NCI-H1105 (cell line): ENCODE results near the gene CDH5.

ENCODE experiments used
- DNase-seq: peaks from one replicate; lab custom pipeline; 2025; lab: John Stamatoyannopoulos, UW

Gene CDH5

GRCh38 chr16:66374176-66374575 is 7.7 kb downstream of the CDH5 start:
- no peak for DNase-seq

DNA sequence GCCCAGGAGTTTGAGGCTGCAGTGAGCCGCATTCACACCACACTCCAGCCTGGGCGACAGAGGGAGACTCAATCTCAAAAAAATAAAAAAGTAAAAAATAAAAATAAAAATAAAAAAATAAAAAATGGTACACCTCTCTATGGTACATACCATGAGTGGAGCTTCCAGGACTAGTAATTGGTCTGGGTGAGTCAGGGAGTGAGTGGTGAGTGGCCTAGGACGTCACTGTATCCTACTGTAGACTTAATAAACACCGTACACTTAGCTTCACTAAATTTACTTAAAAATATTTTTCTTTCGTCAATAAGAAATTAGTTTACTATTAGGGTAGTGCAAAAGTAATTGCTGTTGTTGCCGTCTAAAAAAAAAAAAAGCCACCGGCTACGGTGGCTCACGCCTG is 9.0 kb downstream of the CDH5 start:
- DNase-seq, result no peak

DNA sequence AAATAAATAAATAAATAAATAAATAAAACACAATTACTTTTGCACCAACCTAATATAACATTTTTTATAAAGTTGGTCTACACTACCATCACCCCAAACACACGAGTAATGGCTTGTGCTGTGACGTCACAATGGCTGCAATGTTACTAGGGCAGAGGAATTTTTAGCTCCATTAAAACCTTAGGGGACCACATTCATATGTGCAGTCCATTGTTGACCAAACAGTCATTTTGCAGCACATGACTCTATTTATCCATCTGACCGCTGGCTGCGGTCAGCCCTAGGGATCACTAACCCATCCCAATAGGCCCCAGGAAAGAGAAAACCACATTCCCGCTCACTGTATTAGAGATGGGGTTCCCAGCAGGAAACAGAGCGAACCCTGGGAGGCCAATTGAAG is 9.6 kb downstream of the CDH5 start:
- DNase-seq, result no peak

DNA sequence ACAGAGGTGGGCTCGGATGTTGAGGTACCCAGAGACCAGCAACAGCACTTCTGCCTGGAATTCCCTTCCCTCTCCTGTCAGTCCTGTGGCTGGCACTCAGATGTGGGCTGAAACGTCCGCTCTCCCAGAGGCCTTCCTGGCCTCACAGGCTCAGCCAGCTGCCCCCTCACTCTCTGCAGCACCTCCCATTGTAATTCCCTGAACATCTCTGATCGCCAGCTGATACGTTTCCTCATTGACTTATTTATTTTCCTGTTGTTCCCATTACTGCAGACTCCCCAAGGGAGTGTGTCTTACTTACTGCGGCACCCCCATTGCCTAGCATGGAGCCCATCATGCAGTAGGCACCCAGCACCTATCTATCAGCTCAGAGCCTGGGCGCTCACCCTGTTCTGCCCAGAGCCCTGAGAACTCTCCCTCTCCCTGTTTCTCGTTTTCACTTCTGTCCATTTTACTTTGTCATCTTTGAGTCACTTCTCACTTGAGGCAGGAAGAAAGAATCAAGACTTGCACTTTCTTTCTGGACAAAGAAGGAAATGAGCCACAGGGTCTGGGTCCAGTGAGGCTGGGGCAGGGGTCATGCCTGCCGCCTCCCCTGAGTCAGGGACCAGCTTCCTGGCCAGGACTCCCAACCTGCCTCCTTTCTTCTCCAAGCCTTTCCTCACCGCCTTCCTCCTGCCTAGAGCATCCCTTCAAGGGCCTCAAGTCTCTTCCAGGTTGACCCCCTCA is 10.2 kb downstream of the CDH5 start:
- DNase-seq, result no peak

DNA sequence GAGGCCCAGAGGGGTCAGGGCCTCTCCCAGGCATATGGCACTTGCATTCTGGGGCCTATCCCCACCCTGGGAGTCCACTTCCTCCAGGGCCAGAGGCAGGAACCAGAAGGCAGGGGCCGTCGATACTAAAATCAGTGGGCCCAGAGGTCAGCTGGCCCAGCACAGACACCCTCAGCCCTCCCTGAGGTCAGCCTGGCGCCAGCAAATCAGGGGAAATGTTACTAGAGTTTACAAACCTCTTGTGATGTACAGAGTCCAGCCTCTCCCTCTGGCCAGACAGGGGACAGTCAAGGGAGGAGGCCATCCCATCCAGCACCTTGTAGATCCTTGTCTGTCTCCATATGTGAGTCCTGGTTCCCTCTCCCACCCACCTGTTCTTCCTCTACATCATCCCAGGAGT is 10.8 kb downstream of the CDH5 start:
- DNase-seq, result no peak

- no peak for DNase-seq
Observed at GRCh38 chr16:66378741-66379570, 12.5 kb downstream of the CDH5 start.

DNA sequence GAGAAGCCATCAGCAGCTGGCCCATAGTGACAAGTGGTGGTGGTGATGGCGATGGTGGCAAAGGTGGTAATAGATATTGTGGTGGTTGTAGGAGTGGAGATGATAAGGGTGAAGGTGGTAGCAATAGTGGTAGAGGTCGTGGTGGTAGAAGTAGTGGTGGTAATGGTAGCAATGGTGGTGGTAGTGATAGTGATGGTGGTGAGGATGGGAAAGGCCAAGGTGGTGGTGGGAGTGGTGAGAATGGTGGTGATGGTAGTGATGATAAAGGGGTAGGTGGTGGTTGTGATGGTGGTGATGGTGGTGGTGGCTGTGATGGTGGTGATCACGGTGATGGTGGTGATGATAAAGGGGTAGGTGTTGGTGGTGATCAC is 13.1 kb downstream of the CDH5 start:
- DNase-seq, result no peak

GRCh38 chr16:66380421-66380820 is 13.9 kb downstream of the CDH5 start:
- no peak for DNase-seq

DNA sequence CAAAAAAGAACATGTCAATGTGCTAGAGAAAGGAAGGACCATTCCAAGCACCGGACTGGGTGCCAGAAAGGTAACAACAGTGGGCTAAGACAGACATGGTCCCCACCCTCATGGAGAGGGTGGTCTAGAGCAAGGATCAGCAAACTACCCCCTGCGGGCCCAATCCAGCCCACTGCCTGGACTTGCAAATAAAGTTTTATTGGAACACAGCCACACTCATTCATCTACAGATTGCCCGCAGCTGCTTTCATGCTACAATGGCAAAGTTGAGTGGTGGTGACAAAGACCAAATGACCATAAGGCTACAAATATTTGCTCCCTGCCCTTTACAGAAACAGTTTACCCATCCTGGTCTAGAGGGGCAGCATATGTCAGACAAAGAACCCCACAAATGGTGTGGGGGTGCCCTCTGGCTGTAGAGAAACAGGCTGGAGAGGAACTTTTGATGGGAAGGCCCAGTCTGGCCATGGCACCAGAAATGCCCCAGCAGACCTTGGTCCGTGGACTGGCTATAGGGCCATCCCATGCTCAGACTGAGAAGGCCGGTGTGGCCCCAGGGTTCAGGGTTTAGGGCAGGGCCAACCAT is 15.2 kb downstream of the CDH5 start:
- DNase-seq, result no peak

GRCh38 chr16:66382171-66382965 is 15.9 kb downstream of the CDH5 start:
- DNase-seq, result no peak

GRCh38 chr16:66382966-66383299 is 16.4 kb downstream of the CDH5 start:
- DNase-seq, result no peak

DNA sequence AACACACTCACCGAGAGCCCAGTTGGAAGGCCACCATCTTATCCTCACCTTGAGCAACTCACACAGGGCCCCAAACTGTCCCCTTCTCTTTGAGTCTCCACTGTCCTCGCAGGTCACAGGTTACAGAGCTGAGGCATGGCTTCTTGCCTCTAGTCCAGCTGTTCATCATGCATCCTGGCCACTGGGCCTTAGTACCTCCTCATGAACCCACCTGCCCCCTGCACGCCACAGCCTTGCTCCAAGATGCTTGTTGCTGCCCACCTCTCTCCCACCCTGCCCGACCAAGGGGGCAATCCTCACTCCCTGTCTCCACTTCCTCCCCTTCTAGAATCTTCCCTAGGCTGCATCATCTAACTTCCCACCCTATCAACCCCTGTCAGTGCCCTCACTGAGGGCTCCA is 17.1 kb downstream of the CDH5 start:
- DNase-seq, result no peak

GRCh38 chr16:66385415-66385814 is 18.9 kb downstream of the CDH5 start:
- no peak for DNase-seq

DNA sequence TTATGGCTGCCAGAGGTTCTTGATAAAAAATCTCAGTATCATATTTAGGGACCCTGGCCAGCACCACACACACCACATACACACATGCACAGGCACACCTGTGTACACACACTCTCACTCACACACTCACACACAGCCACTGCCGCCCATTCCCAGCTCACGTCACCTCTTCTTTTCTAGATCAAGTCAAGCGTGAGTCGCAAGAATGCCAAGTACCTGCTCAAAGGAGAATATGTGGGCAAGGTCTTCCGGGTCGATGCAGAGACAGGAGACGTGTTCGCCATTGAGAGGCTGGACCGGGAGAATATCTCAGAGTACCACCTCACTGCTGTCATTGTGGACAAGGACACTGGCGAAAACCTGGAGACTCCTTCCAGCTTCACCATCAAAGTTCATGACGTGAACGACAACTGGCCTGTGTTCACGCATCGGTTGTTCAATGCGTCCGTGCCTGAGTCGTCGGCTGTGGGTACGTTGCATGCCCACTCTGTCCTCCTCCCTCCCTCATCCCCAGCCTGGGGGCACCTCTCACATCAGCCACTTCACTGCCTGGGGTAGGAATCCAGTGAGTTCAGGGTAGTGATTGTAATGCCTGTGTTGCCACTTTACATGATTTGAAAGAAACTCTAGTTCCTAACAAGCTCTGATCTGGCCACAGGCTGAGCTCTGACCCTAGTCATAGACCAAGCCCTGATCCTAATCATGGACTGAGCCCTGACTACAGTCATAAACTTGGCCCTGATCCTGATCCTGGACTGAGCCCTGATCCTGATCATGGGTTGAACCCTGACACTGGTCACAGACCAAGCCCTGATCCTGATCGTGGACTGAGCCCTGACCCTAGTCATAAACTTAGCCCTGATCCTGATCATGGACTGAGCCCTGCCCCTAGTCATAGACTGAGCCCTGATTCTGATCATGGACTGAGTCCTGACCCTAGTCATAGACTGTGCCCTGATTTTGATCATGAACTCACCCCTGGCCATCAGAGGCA is 20.4 kb downstream of the CDH5 start:
- no peak for DNase-seq

GRCh38 chr16:66387817-66388332 is 21.4 kb downstream of the CDH5 start:
- no peak for DNase-seq

GRCh38 chr16:66388350-66389139 is 22.1 kb downstream of the CDH5 start:
- DNase-seq, result no peak

DNA sequence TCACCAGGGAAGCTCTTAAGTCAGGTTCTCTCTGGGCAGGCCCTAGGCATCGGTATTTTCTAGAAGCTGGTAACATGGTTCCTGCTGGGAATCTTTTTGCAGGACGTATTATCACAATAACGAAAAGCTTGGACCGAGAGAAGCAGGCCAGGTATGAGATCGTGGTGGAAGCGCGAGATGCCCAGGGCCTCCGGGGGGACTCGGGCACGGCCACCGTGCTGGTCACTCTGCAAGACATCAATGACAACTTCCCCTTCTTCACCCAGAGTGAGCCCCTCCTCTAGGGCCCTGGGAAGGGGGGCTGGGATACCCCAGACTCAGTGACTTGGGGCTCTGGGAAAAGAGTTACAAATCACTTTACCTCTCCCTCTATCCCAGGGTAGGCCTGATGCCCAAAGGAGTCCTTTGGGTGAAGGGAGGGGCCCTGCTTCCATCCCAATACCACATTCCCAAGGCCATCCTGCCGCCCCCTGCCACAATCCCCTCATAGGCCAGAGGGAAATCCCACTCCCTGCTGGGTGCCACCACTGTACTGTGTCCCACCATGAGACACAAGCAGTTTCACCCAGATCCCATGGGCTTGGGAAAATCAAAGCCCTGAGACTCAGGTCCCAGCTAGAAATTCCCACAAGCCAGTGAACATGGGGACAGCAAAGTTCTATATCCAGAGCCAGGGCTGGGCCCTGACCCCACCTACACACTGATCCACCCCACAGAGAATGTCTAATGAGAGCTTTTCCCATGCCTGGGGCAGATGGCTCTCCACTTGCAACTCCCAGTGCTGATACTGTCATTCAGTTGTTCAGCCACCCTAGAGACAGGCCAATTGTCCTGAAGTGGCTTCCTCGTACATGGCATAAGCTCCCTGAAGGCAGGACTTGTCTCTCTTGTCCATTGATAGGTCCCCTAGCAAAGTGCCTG is 23.0 kb downstream of the CDH5 start:
- no peak for DNase-seq

DNA sequence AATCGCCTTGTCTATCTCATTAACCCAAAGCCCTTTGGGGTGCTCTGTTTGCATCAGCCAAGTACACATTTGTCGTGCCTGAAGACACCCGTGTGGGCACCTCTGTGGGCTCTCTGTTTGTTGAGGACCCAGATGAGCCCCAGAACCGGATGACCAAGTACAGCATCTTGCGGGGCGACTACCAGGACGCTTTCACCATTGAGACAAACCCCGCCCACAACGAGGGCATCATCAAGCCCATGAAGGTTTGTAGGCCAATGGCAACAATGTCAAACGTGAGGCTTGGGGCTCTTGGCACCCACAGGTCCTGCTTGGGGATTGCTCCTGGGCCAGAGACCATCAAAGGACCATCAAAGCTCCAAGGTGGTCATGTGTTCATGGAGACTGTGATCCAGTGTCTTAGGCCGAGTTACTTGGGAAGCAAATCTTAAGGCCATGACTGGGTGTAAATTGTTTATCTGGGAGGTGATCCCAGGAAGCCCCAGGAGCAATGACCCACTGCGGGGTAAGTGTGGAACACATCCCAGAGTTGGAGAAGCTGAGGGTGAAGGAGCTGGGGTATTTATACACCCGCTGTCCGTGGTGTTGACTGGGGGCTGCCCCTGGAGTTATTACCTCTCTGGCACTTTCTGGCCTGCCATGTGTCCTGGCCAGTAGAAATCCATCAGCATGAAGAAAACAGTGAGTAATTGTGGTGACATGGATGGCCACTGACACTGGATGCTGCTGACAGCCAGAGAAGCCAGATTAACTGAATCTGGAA is 24.0 kb downstream of the CDH5 start:
- no peak for DNase-seq
